Tibial nerve (tissue), 4 donors: ENCODE data around the gene CDK5RAP3. TPM values are rescaled to one million over a fixed set of nuclear protein-coding genes. Genes with fewer than 3 reads are reported as not detected.
A peak's percentile ranks its signal among the peaks of the same experiment; 100 is the strongest.

Experiments used
- DNase-seq, 2 donors: peaks; one replicate each; pipeline ENCODE4 v3.0.0-alpha.2; 2019; ENCODE audit warnings: low spot score in 2 of 2
- H3K27ac ChIP-seq, 4 donors: fragments of 200-600 bp; sonication (generic) in 3 of 4; one replicate each; pipeline ENCODE4 v1.5.1; 2017 to 2019; ENCODE audit warnings: mild to moderate bottlenecking in 1 of 4
- H3K27me3 ChIP-seq, 2 donors: fragments of 200-600 bp; sonication (generic) in 1 of 2; one replicate each; pipeline versions ENCODE4 v1.5.1 to v1.6.0; 2017 to 2019
- H3K36me3 ChIP-seq, 3 donors: fragments of 200-600 bp; sonication (generic); one replicate each; pipeline ENCODE4 v1.5.1; 2018 to 2019
- H3K4me1 ChIP-seq, 4 donors: fragments of 200-600 bp; sonication (generic) in 3 of 4; one replicate each; pipeline ENCODE4 v1.5.1; 2017 to 2019
- H3K4me3 ChIP-seq, 4 donors: fragments of 200-600 bp; sonication (generic) in 3 of 4; one replicate each; pipeline ENCODE4 v1.5.1; 2017 to 2019; ENCODE audit warnings: mild to moderate bottlenecking in 1 of 4, moderate library complexity in 1 of 4
- H3K9me3 ChIP-seq, 4 donors: fragments of 200-600 bp; sonication (generic) in 3 of 4; one replicate each; pipeline ENCODE4 v1.5.1; 2017 to 2019
- EP300 ChIP-seq, 2 donors: sonication (generic); formaldehyde crosslinking; IDR thresholded peaks; one replicate each; pipeline ENCODE4 v1.6.1; 2017; ENCODE audit warnings: antibody characterized with exemption in 2 of 2, mild to moderate bottlenecking in 1 of 2
- POLR2A ChIP-seq, 2 donors: fragments of 450-650 bp; IDR thresholded peaks; one replicate each; pipeline ENCODE4 v1.6.1; 2017; ENCODE audit warnings: antibody characterized with exemption in 2 of 2, mild to moderate bottlenecking in 2 of 2, moderate library complexity in 2 of 2
- WGBS, 2 donors: methylation state at CpG; one replicate each; pipeline ENCODE4 v1.1.5; 2018; 5-methylcytosine and 5-hydroxymethylcytosine counted together
- total RNA-seq, 4 donors: library from RNA; depleted of rRNA; stranded (reverse); fragments of >200 nt; gene quantifications; one replicate each; pipeline ENCODE4 v1.1.0, GENCODE V29; 2016
- TF ChIP-seq, protein P1 (sequence below), 5 experiments: fragments of 200-600 bp in 3 of 5; fragments of 450-650 bp in 2 of 5; sonication (generic) in 3 of 5; IDR thresholded peaks; one replicate each; pipeline ENCODE4 v1.5.1; 2016 to 2019; ENCODE audit warnings: antibody characterized with exemption in 5 of 5, mild to moderate bottlenecking in 3 of 5, moderate library complexity in 2 of 5

Gene CDK5RAP3
- total RNA-seq, 4 donors from 2014 or later: 163 to 310 (median 200) TPM

- H3K4me3 ChIP-seq: no peak overlapping the region
- peaks cover 0 to 21% (median 7%) of the 10 kb centered on the region in 4 donors for H3K4me1 ChIP-seq
- WGBS, 2 donors: 93% methylated on average over 5 of the region's 5 CpGs
- TF ChIP-seq, protein P1, sequence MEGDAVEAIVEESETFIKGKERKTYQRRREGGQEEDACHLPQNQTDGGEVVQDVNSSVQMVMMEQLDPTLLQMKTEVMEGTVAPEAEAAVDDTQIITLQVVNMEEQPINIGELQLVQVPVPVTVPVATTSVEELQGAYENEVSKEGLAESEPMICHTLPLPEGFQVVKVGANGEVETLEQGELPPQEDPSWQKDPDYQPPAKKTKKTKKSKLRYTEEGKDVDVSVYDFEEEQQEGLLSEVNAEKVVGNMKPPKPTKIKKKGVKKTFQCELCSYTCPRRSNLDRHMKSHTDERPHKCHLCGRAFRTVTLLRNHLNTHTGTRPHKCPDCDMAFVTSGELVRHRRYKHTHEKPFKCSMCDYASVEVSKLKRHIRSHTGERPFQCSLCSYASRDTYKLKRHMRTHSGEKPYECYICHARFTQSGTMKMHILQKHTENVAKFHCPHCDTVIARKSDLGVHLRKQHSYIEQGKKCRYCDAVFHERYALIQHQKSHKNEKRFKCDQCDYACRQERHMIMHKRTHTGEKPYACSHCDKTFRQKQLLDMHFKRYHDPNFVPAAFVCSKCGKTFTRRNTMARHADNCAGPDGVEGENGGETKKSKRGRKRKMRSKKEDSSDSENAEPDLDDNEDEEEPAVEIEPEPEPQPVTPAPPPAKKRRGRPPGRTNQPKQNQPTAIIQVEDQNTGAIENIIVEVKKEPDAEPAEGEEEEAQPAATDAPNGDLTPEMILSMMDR (IDR thresholded peaks at IDR 0.05): no peak
- TF ChIP-seq POLR2A (IDR thresholded peaks at IDR 0.05) (no peak), EP300 (IDR thresholded peaks at IDR 0.05) (no peak)
- H3K27ac ChIP-seq: no peak overlapping the region
- H3K9me3 ChIP-seq: no peaks in the 10 kb centered on the region
- DNase-seq: no peak
- H3K27me3 ChIP-seq: no peaks in the 10 kb centered on the region
- no peaks in the 10 kb centered on the region for H3K36me3 ChIP-seq
Measured at GRCh38 chr17:47964856-47965255, 6.1 kb upstream of the CDK5RAP3 start.

DNA sequence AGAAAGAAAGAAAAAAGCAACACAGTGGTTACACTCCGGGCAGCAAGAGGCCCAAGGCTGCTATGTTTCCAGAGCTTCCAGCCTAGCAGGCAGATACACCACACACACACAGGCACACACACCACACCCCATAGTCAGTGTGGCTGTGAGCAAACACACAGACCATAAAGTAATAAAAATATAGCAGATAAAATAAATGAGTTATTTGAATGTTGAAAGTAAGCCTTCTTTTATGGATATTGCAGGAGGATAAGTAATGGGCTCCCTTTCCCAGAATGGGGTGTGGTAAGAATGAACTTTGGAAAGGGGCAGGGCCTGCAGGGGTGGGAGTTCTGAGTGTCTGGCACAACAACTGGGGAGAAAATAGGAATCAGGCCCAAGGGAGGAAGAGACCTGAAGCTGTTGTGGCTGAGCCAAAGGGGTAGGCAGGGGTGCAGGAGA lies 4.8 kb upstream of the CDK5RAP3 start:
- peak overlapping the region in 3 of 4 donors; percentile 50 to 67 (median 53) for H3K27ac ChIP-seq

DNA sequence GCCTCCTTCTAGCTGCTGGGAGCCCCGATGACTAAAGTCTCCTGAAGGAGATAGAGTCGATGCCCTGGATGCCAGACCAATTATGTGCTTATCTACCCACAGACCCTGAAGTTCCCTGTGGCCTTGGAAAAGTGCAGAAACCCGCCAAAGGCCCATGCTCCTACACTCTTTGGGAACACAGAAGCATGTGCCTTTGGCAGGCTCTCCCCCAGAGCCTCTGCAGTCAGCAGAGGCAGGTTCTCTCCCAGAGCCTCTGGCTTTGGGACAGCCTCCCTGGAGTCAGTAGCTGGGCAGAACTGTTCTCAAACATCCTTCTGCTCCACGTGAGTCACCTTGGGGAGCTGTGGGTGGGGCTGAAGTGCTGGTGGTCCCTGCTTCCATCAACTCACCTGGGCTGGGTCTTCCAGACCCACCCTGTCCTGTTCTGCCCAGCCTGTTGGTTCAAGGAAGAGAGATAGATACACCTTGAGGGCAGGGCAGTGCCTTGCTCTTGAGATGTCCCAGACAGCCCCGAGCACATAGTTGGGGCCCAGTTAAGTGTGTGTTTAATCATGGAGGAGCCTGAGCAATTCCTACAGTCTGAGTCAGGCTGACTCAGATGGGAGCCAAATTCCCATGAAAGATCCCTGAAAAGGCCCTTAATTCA lies 3.2 kb upstream of the CDK5RAP3 start:
- no peaks in the 10 kb centered on the region for H3K36me3 ChIP-seq
- TF ChIP-seq EP300 (IDR thresholded peaks at IDR 0.05) (no peak), POLR2A (IDR thresholded peaks at IDR 0.05) (no peak)
- TF ChIP-seq, protein P1 (IDR thresholded peaks at IDR 0.05): no peak
- no peak for DNase-seq
- H3K4me3 ChIP-seq: no peak overlapping the region
- H3K27me3 ChIP-seq: no peaks in the 10 kb centered on the region
- no peaks in the 10 kb centered on the region for H3K9me3 ChIP-seq
- H3K4me1 ChIP-seq: peaks cover 0 to 43% (median 10%) of the 10 kb centered on the region in 4 donors
- WGBS, 2 donors: 60 to 76% methylated on average over 4 to 5 of the region's 5 CpGs
- peak overlapping the region in 2 of 4 donors; percentile 4 to 67 for H3K27ac ChIP-seq

More for the DNA sequence above, 4.8 kb upstream of the CDK5RAP3 start:
- no peak for DNase-seq
- Histone ChIP-seq H3K27me3 (no peaks in the 10 kb centered on the region), H3K36me3 (no peaks in the 10 kb centered on the region), H3K4me1 (peaks cover 0 to 29% (median 7%) of the 10 kb centered on the region in 4 donors), H3K4me3 (no peak overlapping the region), H3K9me3 (no peaks in the 10 kb centered on the region)
- whole genome bisulfite sequencing, 2 donors: 37 to 53% methylated on average over 1 of the region's 1 CpG
- TF ChIP-seq POLR2A (IDR thresholded peaks at IDR 0.05) (no peak), EP300 (IDR thresholded peaks at IDR 0.05) (no peak)
- TF ChIP-seq, protein P1 (IDR thresholded peaks at IDR 0.05): no peak

DNA sequence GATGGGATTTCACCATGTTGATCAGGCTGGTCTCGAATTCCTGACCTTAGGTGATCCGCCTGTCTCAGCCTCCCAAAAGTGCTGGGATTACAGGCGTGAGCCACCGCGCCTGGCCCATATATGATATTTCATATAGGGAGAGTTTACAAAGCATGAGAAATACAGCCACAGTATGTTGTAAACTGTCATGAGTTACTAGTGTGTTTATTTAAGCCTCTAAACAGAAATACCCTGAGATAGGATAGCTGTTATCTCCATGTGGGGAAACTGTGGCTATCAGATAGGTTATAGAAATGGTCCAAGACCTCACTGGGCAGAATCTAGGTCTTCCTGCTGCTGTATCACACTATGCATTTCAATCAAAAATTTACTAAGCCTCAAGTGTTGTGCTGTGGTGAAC lies 2.1 kb upstream of the CDK5RAP3 start:
- H3K4me1 ChIP-seq: peaks cover 0 to 46% (median 10%) of the 10 kb centered on the region in 4 donors
- H3K27me3 ChIP-seq: no peaks in the 10 kb centered on the region
- H3K36me3 ChIP-seq: peaks cover 0 to 6% (median 0%) of the 10 kb centered on the region in 3 donors
- no peak overlapping the region for H3K27ac ChIP-seq
- H3K4me3 ChIP-seq: no peak overlapping the region
- TF ChIP-seq EP300 (IDR thresholded peaks at IDR 0.05): no peak
- no peak for TF ChIP-seq POLR2A (IDR thresholded peaks at IDR 0.05)
- TF ChIP-seq, protein P1 (IDR thresholded peaks at IDR 0.05): no peak
- no peak for DNase-seq
- no peaks in the 10 kb centered on the region for H3K9me3 ChIP-seq
- 94 to 95% methylated on average over 5 of the region's 5 CpGs for WGBS, 2 donors

GRCh38 chr17:47969930-47970724 lies 786 bp upstream of the CDK5RAP3 start:
- Histone ChIP-seq H3K27ac (peak overlapping the region in 1 of 4 donors; percentile 95), H3K4me3 (peak overlapping the region; percentile 24 to 100 (median 72)), H3K9me3 (no peaks in the 10 kb centered on the region), H3K4me1 (peaks cover 0 to 46% (median 10%) of the 10 kb centered on the region in 4 donors), H3K36me3 (peaks cover 0 to 19% (median 4%) of the 10 kb centered on the region in 3 donors), H3K27me3 (no peaks in the 10 kb centered on the region)
- TF ChIP-seq EP300 (IDR thresholded peaks at IDR 0.05) (no peak), POLR2A (IDR thresholded peaks at IDR 0.05) (no peak)
- TF ChIP-seq, protein P1 (IDR thresholded peaks at IDR 0.05): no peak
- 47 to 50% methylated on average over 15 of the region's 15 CpGs for WGBS, 2 donors
- no peak for DNase-seq
